Measurements from ENCODE around the gene GRIN3A. TPM values are rescaled to one million over a fixed set of nuclear protein-coding genes. Genes with fewer than 3 reads are reported as not detected.

GRIN3A gene
- total RNA-seq, 2 donors from 2014 or later: 0.12 to 0.45 TPM

- no peak for TF ChIP-seq CTCF (IDR thresholded peaks at IDR 0.05)
- H3K9ac ChIP-seq (ENCODE audit: low read depth in 2 of 2, low read length in 2 of 2): no peak overlapping the region
- H3K4me1 ChIP-seq: no peaks in the 10 kb centered on the region
- H3K27ac ChIP-seq: no peak overlapping the region
- no peaks in the 10 kb centered on the region for H3K27me3 ChIP-seq
- DNase-seq: no peak
- no peaks in the 10 kb centered on the region for H3K36me3 ChIP-seq
- intact Hi-C loops (cut with DNase I): no loop called here
- H3K9me3 ChIP-seq: no peaks in the 10 kb centered on the region
- H3K4me3 ChIP-seq: no peak overlapping the region
Measured at GRCh38 chr9:101571114-101571513, 167.3 kb downstream of the GRIN3A start.

GRCh38 chr9:101569741-101570501 is 168.5 kb downstream of the GRIN3A start:
- no peak overlapping the region for H3K27ac ChIP-seq
- no peaks in the 10 kb centered on the region for H3K4me1 ChIP-seq
- H3K4me3 ChIP-seq: no peak overlapping the region
- no peaks in the 10 kb centered on the region for H3K9me3 ChIP-seq
- no peaks in the 10 kb centered on the region for H3K36me3 ChIP-seq
- intact Hi-C loops (cut with DNase I): no loop called here
- no peak for DNase-seq
- H3K9ac ChIP-seq (ENCODE audit: low read depth in 2 of 2, low read length in 2 of 2): no peak overlapping the region
- no peaks in the 10 kb centered on the region for H3K27me3 ChIP-seq
- TF ChIP-seq CTCF (IDR thresholded peaks at IDR 0.05): no peak

GRCh38 chr9:101567725-101568350 is 170.6 kb downstream of the GRIN3A start:
- no peak overlapping the region for H3K9ac ChIP-seq (ENCODE audit: low read depth in 2 of 2, low read length in 2 of 2)
- no peaks in the 10 kb centered on the region for H3K36me3 ChIP-seq
- TF ChIP-seq CTCF (IDR thresholded peaks at IDR 0.05): no peak
- H3K27me3 ChIP-seq: no peaks in the 10 kb centered on the region
- intact Hi-C loops (cut with DNase I): no loop called here
- no peak overlapping the region for H3K27ac ChIP-seq
- no peak overlapping the region for H3K4me3 ChIP-seq
- DNase-seq: no peak
- H3K4me1 ChIP-seq: no peaks in the 10 kb centered on the region
- H3K9me3 ChIP-seq: no peaks in the 10 kb centered on the region

- Histone ChIP-seq H3K9me3 (no peaks in the 10 kb centered on the region), H3K36me3 (no peaks in the 10 kb centered on the region), H3K4me1 (no peaks in the 10 kb centered on the region), H3K27ac (no peak overlapping the region), H3K4me3 (no peak overlapping the region), H3K27me3 (no peaks in the 10 kb centered on the region), H3K9ac (ENCODE audit: low read depth in 2 of 2, low read length in 2 of 2) (no peak overlapping the region)
- intact Hi-C loops (cut with DNase I): no loop called here
- peak; percentile 26 for DNase-seq
- TF ChIP-seq CTCF (IDR thresholded peaks at IDR 0.05): peak; percentile 32
Measured at GRCh38 chr9:101566904-101567724, 171.3 kb downstream of the GRIN3A start.

- no peak overlapping the region for H3K9ac ChIP-seq (ENCODE audit: low read depth in 2 of 2, low read length in 2 of 2)
- no peaks in the 10 kb centered on the region for H3K27me3 ChIP-seq
- H3K9me3 ChIP-seq: no peaks in the 10 kb centered on the region
- no peak overlapping the region for H3K27ac ChIP-seq
- no peak for TF ChIP-seq CTCF (IDR thresholded peaks at IDR 0.05)
- no peak overlapping the region for H3K4me3 ChIP-seq
- intact Hi-C loops (cut with DNase I): no loop called here
- no peaks in the 10 kb centered on the region for H3K36me3 ChIP-seq
- no peak for DNase-seq
- H3K4me1 ChIP-seq: no peaks in the 10 kb centered on the region
Measured at GRCh38 chr9:101564252-101564651, 174.2 kb downstream of the GRIN3A start.

Data from colonic mucosa (tissue), 4 donors.